ENCODE measurements around the gene ATP1B3. TPM values are rescaled to one million over a fixed set of nuclear protein-coding genes. Genes with fewer than 3 reads are reported as not detected.

The ATP1B3 gene
- total and polyA plus RNA-seq, 2 of the 13 experiments (the other 11 are each of a cell fraction or from before 2014, with no cell fraction given): 84.3 to 93.6 TPM

DNA sequence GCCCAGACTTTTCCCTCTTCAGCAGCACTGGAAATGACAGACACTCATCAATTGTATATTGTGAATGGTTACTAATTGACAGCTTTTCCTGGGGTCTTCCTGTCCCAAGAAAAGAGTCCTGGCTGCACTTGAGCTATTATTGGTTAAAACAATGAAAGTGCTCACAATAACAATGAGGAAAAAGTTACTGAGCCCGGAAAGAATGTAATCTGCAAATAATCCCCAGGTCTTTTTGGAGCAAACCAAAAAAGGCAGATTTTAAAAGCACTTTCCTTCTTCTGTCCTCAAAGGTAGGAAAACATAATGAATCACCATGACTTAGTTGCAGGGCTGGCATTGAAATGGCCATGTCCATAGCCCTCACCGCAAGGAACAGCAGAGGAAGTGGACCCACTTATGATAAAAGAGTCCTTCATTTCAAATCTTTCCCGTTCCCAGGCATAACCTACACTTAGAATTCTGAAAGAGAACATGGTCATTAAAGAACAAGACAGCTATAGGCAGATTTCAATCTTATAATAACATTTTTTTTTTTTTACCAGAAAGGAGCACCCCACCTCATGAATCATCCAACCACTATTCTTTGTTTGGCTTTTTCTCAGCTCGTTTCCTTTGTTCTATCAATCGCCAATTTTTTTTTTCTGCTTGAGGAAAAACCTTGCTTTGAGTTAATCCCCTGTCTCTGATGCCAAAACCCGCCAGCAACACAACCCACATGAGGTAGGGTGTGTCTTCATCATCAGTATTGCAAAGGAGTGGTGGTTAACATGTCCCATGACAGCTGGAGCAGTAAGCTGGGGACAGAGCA lies 35.5 kb upstream of the ATP1B3 start:
- Histone ChIP-seq H3K4me1 (ENCODE audit: insufficient read depth, low read length) (peaks cover 6% of the 10 kb centered on the region), H3K36me3 (replicated peaks in 1 of 2; ENCODE audit: control insufficient read depth in 1 of 2, insufficient read depth in 2 of 2, low read length in 2 of 2) (no peaks in the 10 kb centered on the region), H3K27me3 (ENCODE audit: control insufficient read depth in 1 of 2, insufficient read depth in 2 of 2, low read length in 2 of 2) (no peaks in the 10 kb centered on the region; a peak in 1 of 5 replicates), H3K9me3 (ENCODE audit: low read length) (no peaks in the 10 kb centered on the region), H3K9ac (ENCODE audit: insufficient read depth, low read depth, low read length) (no peak overlapping the region), H3K4me2 (ENCODE audit: low read depth, low read length) (no peak overlapping the region), H2AFZ (ENCODE audit: low read length) (no peak overlapping the region), H3K4me3 (replicated peaks in 1 of 3; ENCODE audit: insufficient read depth in 1 of 3, low read depth in 2 of 3, low read length in 3 of 3) (no peak overlapping the region), H3K79me2 (ENCODE audit: insufficient read depth, low read length) (no peaks in the 10 kb centered on the region), H3K27ac (ENCODE audit: extremely low read length, insufficient read depth, low read length) (no peak overlapping the region), H4K20me1 (ENCODE audit: insufficient read depth, low read length) (no peaks in the 10 kb centered on the region)
- ChIA-PET POLR2A (no interaction called here), CTCF (ENCODE audit: low intra/inter-chr PET ratio, low total read pairs) (no interaction called here)
- intact Hi-C loops (cut with micrococcal nuclease; ENCODE audit: unreplicated experiment): no loop called here
- BruUV-seq (replicated peaks): no TSS peak
- TF ChIP-seq ZNF577 (CRISPR knock-in tag; IDR thresholded peaks at IDR 0.05; ENCODE audit: borderline replicate concordance, low read depth) (no peak), DNMT1 (CRISPR knock-in tag; IDR thresholded peaks at IDR 0.05) (no peak), CHD2 (IDR thresholded peaks at IDR 0.05; ENCODE audit: low read depth, low read length) (no peak), GABPB1 (CRISPR knock-in tag; IDR thresholded peaks at IDR 0.05) (no peak), RFX3 (CRISPR knock-in tag; IDR thresholded peaks at IDR 0.05) (no peak), ZNF674 (CRISPR knock-in tag; IDR thresholded peaks at IDR 0.05; ENCODE audit: low read depth) (no peak), DPF2 (CRISPR knock-in tag; IDR thresholded peaks at IDR 0.05; ENCODE audit: borderline replicate concordance, low read depth) (no peak), ZNF136 (CRISPR knock-in tag; IDR thresholded peaks at IDR 0.05; ENCODE audit: low read depth) (no peak), ZNF557 (CRISPR knock-in tag; IDR thresholded peaks at IDR 0.05) (no peak), NCOA5 (CRISPR knock-in tag; IDR thresholded peaks at IDR 0.05) (no peak)
- TF ChIP-seq, protein P1, sequence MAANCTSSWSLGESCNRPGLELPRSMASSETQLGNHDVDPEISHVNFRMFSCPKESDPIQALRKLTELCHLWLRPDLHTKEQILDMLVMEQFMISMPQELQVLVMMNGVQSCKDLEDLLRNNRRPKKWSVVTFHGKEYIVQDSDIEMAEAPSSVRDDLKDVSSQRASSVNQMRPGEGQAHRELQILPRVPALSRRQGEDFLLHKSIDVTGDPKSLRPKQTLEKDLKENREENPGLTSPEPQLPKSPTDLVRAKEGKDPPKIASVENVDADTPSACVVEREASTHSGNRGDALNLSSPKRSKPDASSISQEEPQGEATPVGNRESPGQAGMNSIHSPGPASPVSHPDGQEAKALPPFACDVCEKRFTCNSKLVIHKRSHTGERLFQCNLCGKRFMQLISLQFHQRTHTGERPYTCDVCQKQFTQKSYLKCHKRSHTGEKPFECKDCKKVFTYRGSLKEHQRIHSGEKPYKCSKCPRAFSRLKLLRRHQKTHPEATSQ (CRISPR knock-in tag; IDR thresholded peaks at IDR 0.05; ENCODE audit: borderline replicate concordance): no peak
- TF ChIP-seq, protein P2, sequence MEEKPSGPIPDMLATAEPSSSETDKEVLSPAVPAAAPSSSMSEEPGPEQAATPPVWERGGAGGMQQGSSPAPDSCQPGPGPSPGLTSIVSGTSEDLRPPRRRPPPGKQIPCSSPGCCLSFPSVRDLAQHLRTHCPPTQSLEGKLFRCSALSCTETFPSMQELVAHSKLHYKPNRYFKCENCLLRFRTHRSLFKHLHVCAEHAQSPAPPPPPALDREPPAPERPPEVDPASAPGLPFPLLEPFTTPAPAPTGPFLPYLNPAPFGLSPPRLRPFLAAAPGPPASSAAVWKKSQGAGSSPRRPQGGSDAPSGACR (CRISPR knock-in tag; IDR thresholded peaks at IDR 0.05): no peak
- 25% methylated on average over 6 of the region's 6 CpGs for WGBS (ENCODE audit: low lambda C conversion rate)
- ATAC-seq (no peak), FAIRE-seq (no peak), DNase-seq (ENCODE audit: low spot score) (no peak)
- in situ Hi-C loops (cut with HindIII; ENCODE audit: extremely low pct_ligation_motif_present, low pct_unique_long_range_greater_than_20kb): no loop called here

Data from HepG2 (cell line).